Tongue (tissue), 2 donors: ENCODE measurements around the gene ADORA3. TPM values are rescaled to one million over a fixed set of nuclear protein-coding genes. Genes with fewer than 3 reads are reported as not detected.

Experiments used
- DNase-seq: peaks from one replicate; pipeline ENCODE4 v3.0.0-alpha.2; 2015
- total RNA-seq: library from RNA; depleted of rRNA; stranded (reverse); fragments of >200 nt; gene quantifications from one replicate; pipeline ENCODE4 v1.2.3, GENCODE V29; 2014

The ADORA3 gene
- total RNA-seq, 1 donor from 2014 or later = not detected

DNA sequence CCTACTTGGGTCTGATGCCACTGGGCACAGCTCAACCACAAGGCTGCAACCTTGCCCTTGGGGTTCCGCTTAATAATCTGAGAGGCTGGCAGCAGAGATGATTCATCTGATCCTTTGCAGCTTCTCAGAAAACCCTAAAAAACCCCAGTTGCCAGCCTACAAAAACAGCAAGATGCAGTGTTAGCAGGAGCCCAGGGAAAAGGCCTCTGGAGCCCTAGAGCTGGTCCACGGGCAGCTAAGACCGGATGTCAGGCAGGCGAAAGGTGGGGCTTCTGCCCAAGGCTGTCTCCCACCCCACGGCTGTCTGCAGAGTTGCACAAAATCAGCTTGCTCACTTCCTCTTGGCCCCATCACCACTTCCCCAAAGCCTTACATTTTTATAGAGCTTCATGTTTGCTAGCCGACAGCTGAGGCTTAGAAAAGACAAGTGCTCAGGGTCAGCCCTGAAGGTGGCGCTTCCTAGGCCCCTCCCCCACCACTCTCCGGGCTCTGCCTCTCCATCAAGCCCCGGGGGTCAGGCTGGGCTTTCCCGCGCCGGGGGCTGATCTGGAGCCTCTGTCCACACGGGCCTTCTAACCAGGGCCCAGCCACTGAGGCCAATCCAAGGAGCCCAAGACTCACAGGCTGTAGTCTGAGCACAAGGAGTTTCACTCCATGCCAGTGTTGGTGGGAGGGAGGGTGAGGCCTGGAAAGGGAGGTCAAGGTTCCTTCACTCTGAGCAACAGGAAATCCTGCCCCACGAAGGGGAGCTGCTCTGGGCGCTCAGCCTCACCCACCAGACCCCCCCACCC is 4.2 kb upstream of the ADORA3 start:
- DNase-seq = peak; percentile 84

DNA sequence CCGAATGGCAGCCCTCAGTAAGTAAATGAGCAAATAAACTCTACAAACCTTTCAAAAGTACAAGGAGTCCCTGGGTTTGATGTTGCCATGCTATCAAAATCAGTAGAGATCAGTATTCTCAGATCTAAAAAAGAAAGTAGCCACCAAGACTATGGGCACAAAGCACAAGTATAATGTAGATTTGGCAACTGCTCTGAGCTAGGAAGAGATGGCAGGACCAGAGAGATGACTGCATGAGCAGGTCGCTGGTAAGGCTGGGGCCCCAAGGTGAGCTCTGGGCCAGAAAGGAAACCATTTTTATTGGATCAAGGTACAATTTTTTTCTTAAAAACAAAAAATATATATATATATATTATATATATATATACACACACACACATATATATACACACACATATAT is 3.1 kb upstream of the ADORA3 start:
- DNase-seq = no peak

GRCh38 chr1:111505641-111506119 is 2.2 kb upstream of the ADORA3 start:
- DNase-seq = no peak

- DNase-seq = no peak
Measured at GRCh38 chr1:111504097-111504496, 664 bp upstream of the ADORA3 start.

GRCh38 chr1:111501645-111502044 is 1.8 kb downstream of the ADORA3 start:
- no peak for DNase-seq

- DNase-seq = no peak
Measured at GRCh38 chr1:111499026-111499785, 4.2 kb downstream of the ADORA3 start.

GRCh38 chr1:111497592-111497991 is 5.8 kb downstream of the ADORA3 start:
- DNase-seq = no peak

GRCh38 chr1:111496398-111496797 is 7.0 kb downstream of the ADORA3 start:
- DNase-seq = no peak

DNA sequence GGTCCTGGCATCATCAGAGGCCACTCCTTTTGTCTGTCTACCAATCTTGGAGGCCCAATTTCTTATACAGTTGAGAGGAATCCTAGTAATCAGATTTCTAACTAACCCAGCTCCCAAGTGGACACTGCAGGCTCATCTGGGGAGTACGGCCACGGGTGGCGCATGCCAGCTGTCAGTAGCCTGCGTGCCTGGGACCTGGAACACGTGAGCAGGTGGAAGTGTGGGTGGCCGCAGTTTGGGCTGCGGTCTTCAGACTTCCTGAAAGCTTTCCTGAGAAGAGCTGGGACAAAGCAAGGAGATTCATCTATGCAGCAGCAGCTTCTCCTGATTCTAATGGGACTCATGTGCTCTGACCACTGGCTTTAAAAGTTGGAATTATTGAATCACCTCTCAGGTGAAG is 12.4 kb downstream of the ADORA3 start:
- DNase-seq = no peak

DNA sequence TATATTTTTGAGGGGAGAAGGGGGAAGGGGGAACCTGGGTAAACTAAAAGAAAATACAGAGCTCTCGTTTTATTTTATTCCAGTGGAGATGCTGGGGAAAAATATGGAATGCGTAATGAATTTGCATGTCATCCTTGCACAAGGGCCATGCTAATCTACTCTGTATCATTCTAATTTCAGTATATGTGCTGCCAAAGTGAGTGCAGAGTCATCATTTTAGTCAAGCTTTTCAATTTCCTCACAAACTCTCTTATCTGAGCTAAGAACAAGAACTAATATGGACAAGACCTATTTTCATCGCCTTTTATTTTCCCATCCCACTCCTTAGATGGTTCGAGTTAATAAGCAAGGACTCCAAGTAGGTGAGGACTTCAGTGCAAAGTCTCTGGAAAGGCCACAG is 13.2 kb downstream of the ADORA3 start:
- DNase-seq = no peak

- DNase-seq = no peak
Measured at GRCh38 chr1:111489604-111490003, 13.8 kb downstream of the ADORA3 start.

GRCh38 chr1:111488669-111489068 is 14.8 kb downstream of the ADORA3 start:
- DNase-seq = no peak

DNA sequence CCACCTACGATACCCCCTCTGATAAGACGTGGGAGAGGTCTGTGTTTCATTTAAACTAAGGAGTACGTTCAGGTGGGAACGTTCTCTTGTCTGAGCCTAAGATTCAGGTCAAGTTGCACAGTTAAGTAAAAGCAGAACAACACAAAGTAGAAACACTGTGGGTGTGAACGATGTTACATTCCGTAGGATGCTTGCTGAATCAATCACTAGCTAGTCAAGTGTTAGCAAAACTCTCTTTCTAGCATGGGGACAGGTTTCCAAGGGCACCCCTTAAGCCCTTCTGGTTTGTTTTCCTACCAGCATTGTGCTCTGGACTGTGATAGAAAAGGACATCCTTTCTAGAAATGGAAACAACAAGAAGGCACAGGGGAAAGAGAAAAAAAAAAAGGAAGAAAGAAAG is 16.3 kb downstream of the ADORA3 start:
- DNase-seq = no peak

DNA sequence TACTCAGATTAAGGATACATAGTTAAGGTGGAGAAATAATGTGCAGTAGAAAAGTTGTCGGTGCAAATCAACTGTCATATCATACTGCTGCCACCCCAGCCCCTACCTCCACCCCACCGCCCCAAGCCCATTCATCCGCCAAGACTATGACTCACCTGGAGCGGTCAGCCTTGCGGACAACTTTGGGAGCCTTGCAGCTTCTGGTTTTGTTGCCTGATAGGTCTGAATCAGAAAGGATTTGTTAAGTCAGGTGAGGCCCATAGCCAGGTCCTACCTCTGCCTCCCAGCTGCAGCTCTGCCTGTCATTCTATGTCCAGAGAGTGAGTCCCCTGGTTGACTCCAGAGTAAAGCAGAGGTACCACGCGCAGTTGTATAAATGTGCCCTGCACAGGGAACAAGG is 17.0 kb downstream of the ADORA3 start:
- no peak for DNase-seq

DNA sequence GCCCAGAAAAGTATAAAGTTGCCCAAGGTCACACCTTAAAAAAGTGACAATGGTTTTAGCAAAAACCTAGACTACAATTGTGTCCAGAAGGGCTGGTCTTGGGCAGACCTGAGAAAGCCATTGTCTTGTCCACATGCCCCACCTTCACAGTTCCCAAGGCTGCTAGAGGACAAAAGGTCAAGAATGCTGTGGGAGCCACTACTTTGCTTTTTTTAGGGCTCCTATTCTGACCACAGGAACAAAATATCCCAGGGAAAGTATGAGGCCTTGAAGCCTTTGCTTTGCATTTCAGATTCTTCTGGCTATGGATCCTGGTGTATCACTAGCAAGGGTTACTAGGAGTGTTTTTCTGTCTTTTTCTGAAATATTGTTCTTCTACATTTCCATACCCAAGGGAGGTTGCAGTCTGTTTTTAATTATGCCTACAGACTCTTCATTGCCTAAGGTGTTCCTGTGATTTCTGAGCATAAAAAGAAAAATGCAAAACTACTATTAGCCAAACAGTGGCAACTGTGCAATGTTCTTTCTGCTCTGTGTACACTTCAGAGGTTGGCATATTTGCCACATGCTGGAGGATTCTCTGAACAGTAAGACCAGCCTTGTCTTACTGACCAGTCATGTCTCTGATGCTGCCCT is 18.9 kb downstream of the ADORA3 start:
- no peak for DNase-seq

- DNase-seq = no peak
Measured at GRCh38 chr1:111483876-111484275, 19.6 kb downstream of the ADORA3 start.

DNA sequence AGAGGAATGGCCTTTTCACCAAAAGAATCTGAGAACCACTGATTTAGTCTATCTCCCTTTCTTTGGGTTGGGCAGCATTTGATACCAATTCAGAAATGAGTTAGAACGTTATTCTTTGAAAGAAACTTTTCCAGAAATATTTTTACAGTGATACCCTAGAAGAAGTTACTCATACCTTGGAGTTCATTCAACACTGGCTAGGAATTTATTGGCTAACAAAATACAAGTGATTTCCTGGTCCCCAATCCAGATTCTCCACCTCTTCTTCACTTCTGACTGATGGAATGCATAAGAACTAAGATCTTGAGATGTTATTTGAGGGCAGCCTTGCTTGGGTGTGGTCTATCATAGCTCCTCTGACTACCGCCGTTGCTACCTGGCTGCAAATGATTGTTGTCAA is 20.3 kb downstream of the ADORA3 start:
- DNase-seq = no peak

GRCh38 chr1:111481387-111482221 is 21.8 kb downstream of the ADORA3 start:
- peak; percentile 89 for DNase-seq

GRCh38 chr1:111480674-111481073 is 22.8 kb downstream of the ADORA3 start:
- DNase-seq = no peak

DNA sequence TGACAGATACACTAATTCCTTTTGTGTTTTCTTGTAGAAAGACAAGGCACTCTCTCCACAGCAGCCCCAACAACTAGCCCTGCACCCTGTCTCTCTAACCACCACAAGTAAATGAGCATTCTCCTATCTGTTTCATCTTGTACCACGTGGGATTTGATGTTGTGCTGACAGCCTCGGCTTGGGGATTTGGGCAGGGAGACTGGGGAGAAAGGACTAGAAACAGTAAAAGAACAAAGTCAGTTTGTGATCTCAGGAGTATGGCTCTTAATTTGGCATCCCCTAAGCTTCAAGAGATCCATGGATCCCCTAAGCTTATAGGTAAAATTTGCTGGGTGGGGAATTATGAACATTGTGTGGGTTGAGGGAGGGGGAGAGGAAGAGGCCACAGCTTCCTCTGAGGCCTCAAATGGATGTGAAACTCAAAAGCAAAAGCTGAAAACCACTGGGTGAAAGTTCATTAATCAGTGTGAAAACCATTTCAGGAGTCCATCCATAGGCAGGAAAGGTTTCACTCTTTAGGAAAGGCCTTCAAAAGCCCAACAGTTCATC is 26.6 kb downstream of the ADORA3 start:
- DNase-seq = no peak

DNA sequence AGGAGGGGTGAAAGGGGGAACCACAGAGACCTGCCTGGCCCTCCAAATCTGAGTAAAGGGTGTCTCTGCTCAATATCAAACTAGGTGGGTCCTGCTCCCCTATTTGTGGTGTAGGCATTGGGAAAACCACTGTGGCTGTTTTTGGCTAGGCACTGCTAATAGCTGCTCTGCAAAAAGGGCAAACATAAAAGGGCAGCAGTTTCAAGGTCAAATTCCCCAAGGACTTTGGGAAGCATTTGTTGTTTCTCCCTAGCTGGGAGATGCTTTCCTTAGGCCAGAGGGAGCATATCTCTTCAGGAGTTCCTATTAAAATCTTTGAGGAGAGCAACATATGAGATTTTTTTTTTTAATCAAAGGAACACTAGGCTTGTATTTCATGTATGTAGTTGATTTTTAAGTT is 27.2 kb downstream of the ADORA3 start:
- DNase-seq = no peak

DNA sequence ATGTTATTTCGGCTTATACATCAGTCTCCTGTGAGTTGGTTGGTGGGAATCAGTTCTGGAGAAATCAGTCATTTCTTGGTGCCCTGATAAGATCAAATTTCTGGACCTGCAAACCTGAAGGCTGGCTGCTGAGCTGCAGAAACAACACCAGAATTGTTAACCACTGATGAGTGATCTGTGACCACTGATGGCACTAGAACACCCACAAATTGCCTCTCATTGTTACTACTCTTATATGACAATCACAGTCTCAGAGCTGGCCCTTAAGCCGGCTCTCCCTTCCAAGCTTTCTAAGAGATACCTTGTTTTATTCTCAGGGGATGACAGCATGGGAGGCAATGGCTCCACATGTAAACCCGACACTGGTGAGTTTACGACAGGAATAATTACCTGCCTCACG is 27.7 kb downstream of the ADORA3 start:
- no peak for DNase-seq
